Epithelial cell of esophagus (primary cell): ENCODE data around the gene GUK1.

Experiments
- DNase-seq: peaks from one replicate; pipeline ENCODE4 v3.0.0; 2010; ENCODE audit warnings: low read depth
- H3K4me3 ChIP-seq: 2 replicates; pipeline ENCODE4 v1.5.1; 2011; ENCODE audit warnings: mild to moderate bottlenecking, low read length, control low read depth
- TF ChIP-seq, protein P1 (sequence below): IDR thresholded peaks from 2 replicates; pipeline ENCODE4 v1.5.1; 2011; ENCODE audit warnings: low read depth, mild to moderate bottlenecking, low read length, control low read depth, inconsistent platforms; ENCODE audit not compliant: insufficient read depth; ENCODE audit errors: missing control alignments

Gene GUK1

DNA sequence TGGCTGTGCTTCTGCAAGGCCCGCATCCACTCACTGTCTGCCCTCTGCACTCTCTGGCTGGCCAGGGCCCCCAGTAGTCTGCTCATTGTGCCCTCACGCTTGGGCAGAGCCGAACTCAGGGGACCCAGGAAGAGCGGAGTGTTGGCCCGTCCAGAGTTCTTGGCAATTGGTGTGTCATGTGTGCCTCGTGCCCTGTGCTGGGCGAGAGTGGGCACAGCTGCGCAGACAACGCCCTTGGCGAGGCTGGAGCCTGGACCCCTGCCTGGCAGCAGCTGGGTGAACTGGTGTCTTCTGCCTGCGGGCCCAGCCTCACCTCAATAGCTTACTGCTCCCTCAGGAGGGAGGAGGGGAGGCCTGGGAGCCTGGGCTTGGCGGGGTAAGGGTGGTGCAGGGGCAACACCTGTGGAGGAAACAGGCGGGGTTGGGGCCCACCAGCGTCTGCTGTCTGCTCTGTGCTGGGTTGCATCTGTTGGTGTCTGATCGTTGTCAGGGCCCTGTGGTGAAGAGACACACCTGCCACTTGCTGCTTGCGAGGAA is 2.1 kb downstream of the GUK1 start:
- H3K4me3 ChIP-seq = peak overlapping the region; percentile 95
- TF ChIP-seq, protein P1, sequence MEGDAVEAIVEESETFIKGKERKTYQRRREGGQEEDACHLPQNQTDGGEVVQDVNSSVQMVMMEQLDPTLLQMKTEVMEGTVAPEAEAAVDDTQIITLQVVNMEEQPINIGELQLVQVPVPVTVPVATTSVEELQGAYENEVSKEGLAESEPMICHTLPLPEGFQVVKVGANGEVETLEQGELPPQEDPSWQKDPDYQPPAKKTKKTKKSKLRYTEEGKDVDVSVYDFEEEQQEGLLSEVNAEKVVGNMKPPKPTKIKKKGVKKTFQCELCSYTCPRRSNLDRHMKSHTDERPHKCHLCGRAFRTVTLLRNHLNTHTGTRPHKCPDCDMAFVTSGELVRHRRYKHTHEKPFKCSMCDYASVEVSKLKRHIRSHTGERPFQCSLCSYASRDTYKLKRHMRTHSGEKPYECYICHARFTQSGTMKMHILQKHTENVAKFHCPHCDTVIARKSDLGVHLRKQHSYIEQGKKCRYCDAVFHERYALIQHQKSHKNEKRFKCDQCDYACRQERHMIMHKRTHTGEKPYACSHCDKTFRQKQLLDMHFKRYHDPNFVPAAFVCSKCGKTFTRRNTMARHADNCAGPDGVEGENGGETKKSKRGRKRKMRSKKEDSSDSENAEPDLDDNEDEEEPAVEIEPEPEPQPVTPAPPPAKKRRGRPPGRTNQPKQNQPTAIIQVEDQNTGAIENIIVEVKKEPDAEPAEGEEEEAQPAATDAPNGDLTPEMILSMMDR = no peak
- DNase-seq = no peak

DNA sequence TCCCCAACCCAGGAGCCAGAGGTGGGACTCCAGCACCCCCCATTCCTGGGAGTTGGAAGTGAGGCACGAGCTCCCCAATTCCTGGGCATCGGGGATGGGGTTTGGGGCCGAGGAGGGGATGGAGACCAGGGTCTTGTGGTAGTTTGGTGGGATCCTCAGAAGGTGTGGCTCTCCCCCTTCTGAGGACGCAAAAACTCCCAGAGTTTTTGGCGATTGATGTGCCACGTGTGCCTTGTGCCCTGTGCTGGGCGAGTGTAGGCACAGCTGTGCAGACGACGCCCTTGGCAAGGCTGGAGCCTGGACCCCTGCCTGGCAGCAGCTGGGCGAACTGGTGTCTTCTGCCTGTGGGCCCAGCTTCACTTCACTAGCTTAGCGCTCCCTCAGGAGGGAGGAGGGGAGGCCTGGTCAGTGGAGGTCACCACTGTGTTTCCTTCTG is 2.6 kb downstream of the GUK1 start:
- no peak for DNase-seq
- TF ChIP-seq, protein P1 = no peak
- H3K4me3 ChIP-seq = no peak overlapping the region

DNA sequence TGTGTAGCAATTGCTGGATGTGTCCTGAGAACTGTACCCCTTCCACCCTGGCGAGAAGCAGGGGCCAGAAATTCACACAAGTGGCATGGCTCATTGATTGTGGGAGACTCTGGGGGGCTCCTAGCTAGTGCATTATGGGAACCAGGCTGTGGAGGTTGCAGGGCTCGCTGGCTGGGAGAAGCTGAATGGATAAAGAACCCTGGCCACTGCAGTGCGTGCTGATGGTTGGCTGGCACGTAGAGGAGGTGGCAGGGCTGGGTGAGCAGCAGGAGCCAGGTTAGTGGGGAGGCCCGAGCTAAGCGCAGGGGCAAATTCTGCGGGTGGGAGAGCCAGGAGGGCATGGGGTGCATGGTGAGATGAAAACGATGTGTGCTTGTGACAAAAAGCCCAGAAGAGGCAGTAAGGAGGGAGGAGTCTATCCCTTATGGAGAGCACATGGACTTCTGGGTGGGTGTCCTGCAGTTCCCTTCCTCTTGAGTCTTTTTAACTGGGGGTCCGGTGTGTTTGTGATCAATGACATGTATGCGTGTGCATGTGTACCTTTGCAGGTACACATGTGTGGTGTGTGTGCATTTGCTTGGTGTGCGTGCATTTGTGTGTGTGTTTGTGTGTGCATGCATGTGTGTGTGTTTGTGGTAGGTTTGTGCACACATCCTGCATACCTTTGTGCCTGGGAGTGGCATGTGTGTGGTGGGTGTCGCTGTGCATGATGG is 3.6 kb downstream of the GUK1 start:
- TF ChIP-seq, protein P1 = no peak
- no peak overlapping the region for H3K4me3 ChIP-seq
- DNase-seq = no peak

DNA sequence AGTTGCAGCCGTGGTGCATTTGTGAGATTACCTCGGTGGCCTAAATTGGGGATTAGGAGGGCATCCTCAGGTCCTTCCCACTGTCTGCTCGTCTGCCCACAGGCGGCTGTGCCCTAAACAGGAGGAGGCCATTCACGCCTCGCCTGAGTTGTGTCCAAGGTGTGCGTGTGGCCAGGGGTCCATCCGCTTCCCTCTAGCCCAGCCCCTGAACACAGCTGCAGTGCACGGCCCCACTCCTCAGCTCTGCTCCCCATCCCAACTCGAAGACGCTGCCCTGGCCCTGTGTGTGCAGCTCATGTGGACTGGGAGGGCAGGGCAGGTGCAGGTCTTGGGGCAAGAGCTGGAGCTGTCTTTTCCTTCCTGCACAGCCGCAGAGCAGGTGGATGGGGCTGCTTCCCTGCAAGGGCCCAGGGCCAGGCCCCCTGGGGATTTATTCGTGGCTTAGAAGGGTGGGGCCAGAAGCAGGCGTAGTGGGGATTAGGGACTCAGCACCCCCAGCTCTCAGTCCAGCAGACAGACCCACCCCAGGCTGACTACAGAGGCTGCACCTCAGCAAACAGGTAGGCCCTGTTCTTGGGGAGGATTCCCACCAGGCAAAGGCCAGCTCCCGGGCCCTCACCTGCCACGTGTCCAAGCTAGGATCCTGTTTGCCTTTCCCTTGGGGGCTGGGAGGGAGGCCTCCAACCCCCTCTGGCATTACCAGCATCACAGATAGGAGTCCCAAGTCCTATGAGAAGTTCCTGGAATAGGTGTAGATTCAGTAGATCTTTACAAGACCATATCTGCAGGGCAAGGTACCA is 4.3 kb downstream of the GUK1 start:
- H3K4me3 ChIP-seq = no peak overlapping the region
- TF ChIP-seq, protein P1 = no peak
- no peak for DNase-seq

DNA sequence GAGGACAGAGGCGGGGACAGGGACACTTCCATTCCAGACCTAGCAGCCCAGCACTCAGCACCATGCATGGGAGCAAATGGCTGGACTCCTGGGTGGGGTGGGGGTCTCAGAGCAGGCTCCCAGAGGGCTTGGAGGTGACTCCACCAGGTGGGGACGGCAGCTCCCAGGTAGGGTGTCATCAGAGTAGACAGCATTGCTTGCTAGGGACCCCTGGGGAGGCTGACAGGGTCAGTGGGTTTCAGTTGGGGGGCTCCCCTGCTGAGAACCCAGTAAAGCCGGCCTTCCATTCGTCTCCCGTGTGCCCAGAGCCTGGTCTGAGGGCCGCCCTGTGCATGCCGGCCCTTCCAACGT is 4.9 kb downstream of the GUK1 start:
- TF ChIP-seq, protein P1 = no peak
- no peak for DNase-seq
- H3K4me3 ChIP-seq = no peak overlapping the region

DNA sequence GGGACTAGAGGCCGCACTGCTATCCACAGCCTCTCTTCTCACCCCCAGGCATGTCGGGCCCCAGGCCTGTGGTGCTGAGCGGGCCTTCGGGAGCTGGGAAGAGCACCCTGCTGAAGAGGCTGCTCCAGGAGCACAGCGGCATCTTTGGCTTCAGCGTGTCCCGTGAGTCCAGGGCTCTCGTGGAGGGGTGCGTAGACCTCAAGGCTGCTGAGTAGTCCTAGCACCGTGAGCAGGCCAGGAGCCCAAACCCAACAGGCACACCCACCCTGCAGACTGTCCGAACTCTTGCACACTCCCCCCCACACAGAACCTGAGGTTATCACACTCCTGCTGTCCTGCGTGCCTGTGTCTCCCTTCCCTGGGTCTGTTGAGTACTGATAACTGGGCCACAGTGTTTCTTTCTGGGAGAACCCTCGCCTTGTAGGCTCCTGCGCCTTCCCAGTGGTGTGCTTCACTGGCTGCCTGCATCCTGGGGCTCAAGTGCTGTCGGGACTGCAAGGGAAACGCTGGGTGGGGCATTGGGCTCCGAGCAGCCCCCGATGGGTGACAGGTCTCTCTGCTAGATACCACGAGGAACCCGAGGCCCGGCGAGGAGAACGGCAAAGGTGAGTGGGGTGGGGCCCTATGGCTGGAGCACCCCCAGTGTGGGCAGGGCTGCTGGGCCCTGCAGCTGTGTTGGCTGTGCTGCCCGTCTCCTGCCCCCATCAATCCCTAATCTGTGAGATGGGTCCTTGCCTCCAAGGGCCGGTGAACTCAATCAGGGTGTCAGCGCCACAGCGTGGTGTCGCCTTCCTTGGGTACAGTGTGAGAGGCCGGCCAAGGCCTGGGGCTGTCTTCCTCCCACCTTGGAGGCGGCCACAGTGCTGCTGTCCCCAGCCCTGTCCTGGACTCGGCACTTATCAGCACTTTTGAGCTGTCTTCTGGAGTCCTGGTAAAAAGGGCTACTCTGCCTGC is 5.7 kb downstream of the GUK1 start:
- no peak for DNase-seq
- no peak overlapping the region for H3K4me3 ChIP-seq
- TF ChIP-seq, protein P1 = no peak
